GM21529 (cell line): ENCODE measurements around the gene B3GNT2.

Experiments used
- ATAC-seq: cut with Tn5 transposase; IDR thresholded peaks from one replicate; pipeline ENCODE4 v1.9.1; 2021; ENCODE audit not compliant: unreplicated experiment

B3GNT2 gene

GRCh38 chr2:62204998-62205496 is 9.1 kb downstream of the B3GNT2 start:
- ATAC-seq = no peak

GRCh38 chr2:62205554-62205953 is 9.6 kb downstream of the B3GNT2 start:
- ATAC-seq = no peak

GRCh38 chr2:62206024-62206423 is 10.1 kb downstream of the B3GNT2 start:
- ATAC-seq = no peak

GRCh38 chr2:62207491-62207890 is 11.6 kb downstream of the B3GNT2 start:
- no peak for ATAC-seq

- ATAC-seq = no peak
These were observed 12.3 kb downstream of the B3GNT2 start for GRCh38 chr2:62208074-62208757.

- no peak for ATAC-seq
These were observed 12.8 kb downstream of the B3GNT2 start for GRCh38 chr2:62208758-62209114.

GRCh38 chr2:62209427-62209991 is 13.6 kb downstream of the B3GNT2 start:
- no peak for ATAC-seq

GRCh38 chr2:62215306-62216064 is 19.6 kb downstream of the B3GNT2 start:
- no peak for ATAC-seq

GRCh38 chr2:62216113-62216512 is 20.2 kb downstream of the B3GNT2 start:
- no peak for ATAC-seq

- ATAC-seq = no peak
These were observed 20.7 kb downstream of the B3GNT2 start for GRCh38 chr2:62216616-62217015.

GRCh38 chr2:62217421-62217820 is 21.5 kb downstream of the B3GNT2 start:
- ATAC-seq = no peak

- ATAC-seq = no peak
These were observed 22.1 kb downstream of the B3GNT2 start for GRCh38 chr2:62217970-62218369.

GRCh38 chr2:62219407-62220159 is 23.7 kb downstream of the B3GNT2 start:
- no peak for ATAC-seq

GRCh38 chr2:62221141-62221540 is 25.2 kb downstream of the B3GNT2 start:
- ATAC-seq = no peak

- ATAC-seq = no peak
These were observed 26.3 kb downstream of the B3GNT2 start for GRCh38 chr2:62222171-62222570.

- no peak for ATAC-seq
These were observed 26.8 kb downstream of the B3GNT2 start for GRCh38 chr2:62222674-62223073.

GRCh38 chr2:62224976-62225375 is 29.1 kb downstream of the B3GNT2 start:
- no peak for ATAC-seq

GRCh38 chr2:62227386-62228075 is 31.6 kb downstream of the B3GNT2 start:
- ATAC-seq = no peak

- no peak for ATAC-seq
These were observed 33.2 kb downstream of the B3GNT2 start for GRCh38 chr2:62229082-62229605.

- ATAC-seq = no peak
These were observed 35.6 kb downstream of the B3GNT2 start for GRCh38 chr2:62231541-62231940.
